Bronchial epithelial cell (primary cell): Measurements from ENCODE around the gene DIAPH3. TPM values are rescaled to one million over a fixed set of nuclear protein-coding genes. Genes with fewer than 3 reads are reported as not detected.
A peak's percentile ranks its signal among the peaks of the same experiment; 100 is the strongest.

Source experiments
- DNase-seq: peaks from one replicate; pipeline ENCODE4 v3.0.0-alpha.2; 2010; ENCODE audit warnings: low read depth
- FAIRE-seq: peaks from 2 replicates; lab custom pipeline; 2011; peaks lifted over from hg19 to GRCh38; lab: Jason Lieb, UNC
- H3K27me3 ChIP-seq: 2 replicates; pipeline ENCODE4 v1.5.1; 2011; ENCODE audit warnings: low read length; ENCODE audit not compliant: control insufficient read depth, insufficient read depth
- H3K36me3 ChIP-seq: 2 replicates; pipeline ENCODE4 v1.5.1; 2011; ENCODE audit warnings: low read length; ENCODE audit not compliant: control insufficient read depth, insufficient read depth
- H3K4me3 ChIP-seq: 2 replicates; pipeline ENCODE4 v1.5.1; 2011; ENCODE audit warnings: mild to moderate bottlenecking, low read depth, low read length, control low read depth
- total RNA-seq: library from RNA; depleted of rRNA; stranded (reverse); fragments of >200 nt; gene quantifications from 2 replicates; pipeline ENCODE4 v1.2.1, GENCODE V29; 2014
- TF ChIP-seq, protein P1 (sequence below): IDR thresholded peaks from 2 replicates; pipeline ENCODE4 v1.5.1; 2011; ENCODE audit warnings: mild to moderate bottlenecking, moderate library complexity, low read length, control low read depth, inconsistent platforms; ENCODE audit not compliant: insufficient read depth, severe bottlenecking

The DIAPH3 gene
- total RNA-seq, 1 donor from 2014 or later = 0.26 TPM

- DNase-seq (no peak), FAIRE-seq (no peak)
- H3K27me3 ChIP-seq = no peaks in the 10 kb centered on the region
- no peak overlapping the region for H3K4me3 ChIP-seq
- H3K36me3 ChIP-seq = no peaks in the 10 kb centered on the region
- TF ChIP-seq, protein P1, sequence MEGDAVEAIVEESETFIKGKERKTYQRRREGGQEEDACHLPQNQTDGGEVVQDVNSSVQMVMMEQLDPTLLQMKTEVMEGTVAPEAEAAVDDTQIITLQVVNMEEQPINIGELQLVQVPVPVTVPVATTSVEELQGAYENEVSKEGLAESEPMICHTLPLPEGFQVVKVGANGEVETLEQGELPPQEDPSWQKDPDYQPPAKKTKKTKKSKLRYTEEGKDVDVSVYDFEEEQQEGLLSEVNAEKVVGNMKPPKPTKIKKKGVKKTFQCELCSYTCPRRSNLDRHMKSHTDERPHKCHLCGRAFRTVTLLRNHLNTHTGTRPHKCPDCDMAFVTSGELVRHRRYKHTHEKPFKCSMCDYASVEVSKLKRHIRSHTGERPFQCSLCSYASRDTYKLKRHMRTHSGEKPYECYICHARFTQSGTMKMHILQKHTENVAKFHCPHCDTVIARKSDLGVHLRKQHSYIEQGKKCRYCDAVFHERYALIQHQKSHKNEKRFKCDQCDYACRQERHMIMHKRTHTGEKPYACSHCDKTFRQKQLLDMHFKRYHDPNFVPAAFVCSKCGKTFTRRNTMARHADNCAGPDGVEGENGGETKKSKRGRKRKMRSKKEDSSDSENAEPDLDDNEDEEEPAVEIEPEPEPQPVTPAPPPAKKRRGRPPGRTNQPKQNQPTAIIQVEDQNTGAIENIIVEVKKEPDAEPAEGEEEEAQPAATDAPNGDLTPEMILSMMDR = no peak
These were observed 150.6 kb downstream of the DIAPH3 start for GRCh38 chr13:60013166-60013565.

GRCh38 chr13:60012488-60012887 is 151.2 kb downstream of the DIAPH3 start:
- FAIRE-seq = peak; percentile 32
- DNase-seq = peak; percentile 87
- TF ChIP-seq, protein P1 = no peak
- H3K36me3 ChIP-seq = no peaks in the 10 kb centered on the region
- H3K4me3 ChIP-seq = no peak overlapping the region
- no peaks in the 10 kb centered on the region for H3K27me3 ChIP-seq

DNA sequence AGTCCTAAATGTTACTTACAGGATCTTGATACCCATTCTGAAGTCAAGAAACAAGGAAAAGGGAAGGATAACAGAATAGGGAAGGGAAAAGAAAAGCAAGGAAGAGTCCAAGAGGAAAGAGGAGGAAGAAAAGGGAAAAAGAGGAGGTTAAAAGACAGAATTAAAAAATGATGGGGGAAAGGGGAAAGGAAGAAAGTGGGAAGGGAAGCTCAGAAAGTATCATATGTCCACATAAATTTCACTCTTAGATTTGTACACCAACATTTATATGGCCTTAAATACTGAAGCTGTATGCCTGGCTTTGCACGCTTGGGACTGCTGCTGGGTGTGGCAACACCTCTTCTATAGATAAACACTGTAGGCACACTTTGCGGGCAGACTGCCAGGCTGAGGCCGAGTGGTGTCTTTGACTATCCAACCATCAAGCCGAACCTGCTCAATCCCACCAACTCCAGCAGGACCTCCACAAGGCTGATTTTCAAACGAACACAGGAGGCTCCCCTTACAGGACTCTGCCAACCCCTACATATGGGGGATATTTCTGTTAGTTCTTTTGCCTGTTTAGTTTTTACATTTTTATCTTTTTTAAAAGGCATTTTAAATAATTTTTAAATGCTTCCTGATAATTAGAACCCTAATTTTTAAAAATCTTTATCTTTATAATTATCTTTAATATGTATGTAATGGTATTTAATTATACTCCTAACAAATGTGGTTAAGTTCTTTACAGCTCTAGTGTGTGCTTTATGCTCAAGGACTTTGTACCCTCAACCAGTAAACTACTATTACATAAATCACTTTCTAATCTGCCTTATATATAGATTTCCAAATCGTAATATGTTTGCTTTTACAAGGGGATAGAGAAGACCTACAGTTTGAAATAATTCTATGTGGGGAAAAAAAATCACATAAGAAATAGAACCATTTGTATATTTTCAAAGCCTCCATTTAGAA is 154.2 kb downstream of the DIAPH3 start:
- FAIRE-seq (peak; percentile 62), DNase-seq (peak; percentile 10)
- TF ChIP-seq, protein P1 = no peak
- no peak overlapping the region for H3K4me3 ChIP-seq
- no peaks in the 10 kb centered on the region for H3K27me3 ChIP-seq
- H3K36me3 ChIP-seq = no peaks in the 10 kb centered on the region

DNA sequence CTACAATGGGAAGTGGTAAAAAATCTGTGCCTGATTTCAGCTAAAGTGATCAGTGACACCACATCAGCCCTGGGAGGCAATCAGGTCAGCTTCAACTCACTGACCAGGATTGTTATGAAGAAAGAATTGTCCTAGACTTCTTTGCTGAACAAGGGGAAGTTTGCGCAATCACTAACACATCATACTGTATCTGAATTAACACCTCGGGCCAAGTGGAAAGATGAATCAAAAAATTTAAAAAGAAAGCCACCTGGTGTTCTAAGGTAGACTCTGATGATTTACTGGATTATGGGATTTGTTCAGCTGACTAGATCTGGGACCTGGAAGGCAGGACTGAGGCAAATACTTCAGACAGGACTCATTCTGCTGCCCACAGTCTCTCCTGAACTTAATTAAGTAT is 161.8 kb downstream of the DIAPH3 start:
- no peaks in the 10 kb centered on the region for H3K36me3 ChIP-seq
- H3K27me3 ChIP-seq = no peaks in the 10 kb centered on the region
- DNase-seq = peak; percentile 79
- no peak for FAIRE-seq
- no peak overlapping the region for H3K4me3 ChIP-seq
- TF ChIP-seq, protein P1 = no peak

DNA sequence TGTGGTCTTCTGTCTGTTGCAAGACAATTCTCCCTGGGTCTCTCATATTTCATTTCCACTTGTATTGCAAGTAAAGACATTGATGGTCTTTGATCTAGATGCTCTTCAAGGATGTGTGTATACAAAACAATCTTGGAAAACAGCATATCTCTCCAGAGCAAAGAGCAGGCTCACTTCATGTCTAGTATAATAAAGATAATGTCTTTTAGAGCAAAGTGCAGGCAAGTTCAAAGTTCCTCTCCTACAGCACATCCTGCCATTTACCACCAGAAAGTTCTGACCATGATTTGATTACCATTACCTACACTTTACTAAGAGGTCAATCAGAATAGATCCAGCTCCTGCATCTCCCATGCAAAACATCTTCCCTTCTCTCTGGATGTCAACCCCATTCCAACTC is 162.8 kb downstream of the DIAPH3 start:
- FAIRE-seq (no peak), DNase-seq (no peak)
- TF ChIP-seq, protein P1 = no peak
- Histone ChIP-seq H3K4me3 (no peak overlapping the region), H3K27me3 (no peaks in the 10 kb centered on the region), H3K36me3 (no peaks in the 10 kb centered on the region)
